ENCODE results near the gene NRG2. TPM values are rescaled to one million over a fixed set of nuclear protein-coding genes. Genes with fewer than 3 reads are reported as not detected.

The NRG2 gene
- total and polyA plus RNA-seq, 2 of the 4 experiments (the other 2 are of a cell fraction), result 0.18 TPM; not detected in 1

- 20% methylated on average over 2 of the region's 5 CpGs; no CpG with 5 or more reads in 1 of the 2 experiments for WGBS, 2 experiments (ENCODE audit: extremely low coverage in 2 of 2, insufficient read length in 1 of 2)
- no peaks in the 10 kb centered on the region for H3K9me1 ChIP-seq (ENCODE audit: insufficient read depth, low read length)
- ChIA-PET POLR2A (ENCODE audit: unreplicated experiment) (no interaction called here), CTCF (no interaction called here)
- no peak overlapping the region for H3K4ac ChIP-seq (ENCODE audit: low read depth, low read length)
- no peak overlapping the region for H2AK9ac ChIP-seq (replicated peaks; ENCODE audit: low read depth, low read length, poor library complexity)
- no peak overlapping the region for H4K91ac ChIP-seq (ENCODE audit: insufficient read depth, low read depth, low read length)
- H3K79me1 ChIP-seq (ENCODE audit: low read depth in 1 of 2, low read length in 2 of 2), result no peaks in the 10 kb centered on the region
- dilution Hi-C loops (cut with HindIII; ENCODE audit: low sequenced_read_pairs, unreplicated experiment) (no loop called here), intact Hi-C loops (cut with micrococcal nuclease) (no loop called here), in situ Hi-C loops (cut with MboI; ENCODE audit: low sequenced_read_pairs) (no loop called here)
- DNase-seq, result no peak
- H3K9ac ChIP-seq (ENCODE audit: low read depth, low read length), result no peak overlapping the region
- no peak overlapping the region for H2BK15ac ChIP-seq (ENCODE audit: low read depth, low read length)
- no peak overlapping the region for H4K8ac ChIP-seq (ENCODE audit: low read depth in 2 of 2, low read length in 2 of 2)
- H3K18ac ChIP-seq (ENCODE audit: low read depth, low read length), result no peak overlapping the region
- H3K9me3 ChIP-seq (ENCODE audit: control insufficient read depth, insufficient read depth, low read length), result no peaks in the 10 kb centered on the region; the same call in 1 of the 2 replicates
- no peak for ATAC-seq (ENCODE audit: low read depth)
- no peak overlapping the region for H3K14ac ChIP-seq (replicated peaks; ENCODE audit: low read depth, low read length)
- no peak overlapping the region for H2BK5ac ChIP-seq (ENCODE audit: low read depth, low read length, poor library complexity, severe bottlenecking)
- H3K36me3 ChIP-seq (ENCODE audit: control insufficient read depth, insufficient read depth, low read length), result no peaks in the 10 kb centered on the region
- no peak overlapping the region for H4K5ac ChIP-seq (ENCODE audit: low read depth, low read length)
- no peak overlapping the region for H3K56ac ChIP-seq (ENCODE audit: extremely low read depth, insufficient read depth, low read length)
- H3K27ac ChIP-seq (ENCODE audit: insufficient read depth, low read length), result no peak overlapping the region
- H3K4me1 ChIP-seq (ENCODE audit: control insufficient read depth, insufficient read depth, low read length), result no peaks in the 10 kb centered on the region
- no peak overlapping the region for H3K23ac ChIP-seq (ENCODE audit: low read depth, low read length)
- H4K20me1 ChIP-seq (ENCODE audit: insufficient read depth, low read length), result no peaks in the 10 kb centered on the region
- no peak overlapping the region for H2BK20ac ChIP-seq (ENCODE audit: low read depth, low read length)
- no peak overlapping the region for H2AK5ac ChIP-seq (ENCODE audit: low read depth, low read length)
- H3K4me2 ChIP-seq (ENCODE audit: low read depth, low read length), result no peak overlapping the region
- no peak overlapping the region for H2AFZ ChIP-seq (replicated peaks; ENCODE audit: low read length, poor library complexity)
- no peak overlapping the region for H2BK120ac ChIP-seq (ENCODE audit: low read depth, low read length)
- peaks cover 39% of the 10 kb centered on the region for H3K27me3 ChIP-seq (ENCODE audit: control insufficient read depth, insufficient read depth, low read length)
- TF ChIP-seq MAZ (IDR thresholded peaks at IDR 0.05; ENCODE audit: borderline replicate concordance, low read depth, low read length) (no peak), RAD21 (IDR thresholded peaks at IDR 0.05; ENCODE audit: low read length) (no peak), POLR2A (IDR thresholded peaks at IDR 0.05; ENCODE audit: low read depth, low read length) (no peak), RFX5 (IDR thresholded peaks at IDR 0.05; ENCODE audit: low read depth, low read length) (no peak), RCOR1 (IDR thresholded peaks at IDR 0.05; ENCODE audit: insufficient replicate concordance, low read length) (no peak), MAFK (IDR thresholded peaks at IDR 0.05; ENCODE audit: low read depth, low read length) (no peak), ELK1 (IDR thresholded peaks at IDR 0.05; ENCODE audit: borderline replicate concordance, low read depth, low read length) (no peak), MXI1 (IDR thresholded peaks at IDR 0.05; ENCODE audit: borderline replicate concordance, low read depth, low read length) (no peak), FOS (IDR thresholded peaks at IDR 0.05; ENCODE audit: low read depth, low read length) (no peak)
- BruUV-seq (replicated peaks), result no TSS peak
- H3K4me3 ChIP-seq (ENCODE audit: insufficient read depth, low read depth, low read length), result no peak overlapping the region
Measured at GRCh38 chr5:140015706-140016105, 27.4 kb downstream of the NRG2 start.

Measured in IMR-90 (cell line).